Activated CD4-positive, alpha-beta T cell treated with anti-CD3 and anti-CD28 coated beads, Interleukin-2, amount 50 U/mL, for 1 hour (primary cell): Measurements from ENCODE around the gene PJA2.

Experiments
- DNase-seq: peaks from one replicate; pipeline ENCODE4 v3.0.0-alpha.2; 2020

The PJA2 gene

GRCh38 chr5:109349388-109349787, 60.4 kb downstream of the PJA2 start:
- no peak for DNase-seq

GRCh38 chr5:109347252-109347888, 62.4 kb downstream of the PJA2 start:
- no peak for DNase-seq

GRCh38 chr5:109345699-109346098, 64.1 kb downstream of the PJA2 start:
- no peak for DNase-seq

- no peak for DNase-seq
Measured at GRCh38 chr5:109340351-109340750, 69.4 kb downstream of the PJA2 start.

- DNase-seq = no peak
Measured at GRCh38 chr5:109335114-109335513, 74.7 kb downstream of the PJA2 start.

- DNase-seq = no peak
Measured at GRCh38 chr5:109334056-109334455, 75.7 kb downstream of the PJA2 start.

- no peak for DNase-seq
Measured at GRCh38 chr5:109329333-109330237, 80.2 kb downstream of the PJA2 start.

GRCh38 chr5:109328626-109329025, 81.1 kb downstream of the PJA2 start:
- no peak for DNase-seq

- DNase-seq = no peak
Measured at GRCh38 chr5:109327570-109327969, 82.2 kb downstream of the PJA2 start.

GRCh38 chr5:109326919-109327318, 82.9 kb downstream of the PJA2 start:
- no peak for DNase-seq

GRCh38 chr5:109325456-109325855, 84.3 kb downstream of the PJA2 start:
- DNase-seq = no peak

GRCh38 chr5:109324931-109325330, 84.8 kb downstream of the PJA2 start:
- DNase-seq = no peak

GRCh38 chr5:109324351-109324750, 85.4 kb downstream of the PJA2 start:
- no peak for DNase-seq

GRCh38 chr5:109322694-109323093, 87.1 kb downstream of the PJA2 start:
- DNase-seq = no peak

- no peak for DNase-seq
Measured at GRCh38 chr5:109319351-109319750, 90.4 kb downstream of the PJA2 start.

- no peak for DNase-seq
Measured at GRCh38 chr5:109318455-109319108, 91.2 kb downstream of the PJA2 start.

- DNase-seq = no peak
Measured at GRCh38 chr5:109316634-109317033, 93.1 kb downstream of the PJA2 start.

- no peak for DNase-seq
Measured at GRCh38 chr5:109315245-109315644, 94.5 kb downstream of the PJA2 start.

- DNase-seq = no peak
Measured at GRCh38 chr5:109313127-109313526, 96.6 kb downstream of the PJA2 start.

GRCh38 chr5:109312695-109313094, 97.1 kb downstream of the PJA2 start:
- DNase-seq = no peak

GRCh38 chr5:109310315-109310714, 99.5 kb downstream of the PJA2 start:
- DNase-seq = no peak

GRCh38 chr5:109309326-109310063, 100.3 kb downstream of the PJA2 start:
- no peak for DNase-seq

GRCh38 chr5:109307951-109308350, 101.8 kb downstream of the PJA2 start:
- no peak for DNase-seq
